Cardiac fibroblast (primary cell): ENCODE results near the gene PLA2G15.
A peak's percentile ranks its signal among the peaks of the same experiment; 100 is the strongest.

Experiments
- DNase-seq, 2 donors: peaks; one replicate each; pipeline versions ENCODE4 v3.0.0 to v3.0.0-alpha.2; 2010; ENCODE audit warnings: low read depth in 2 of 2
- H3K4me3 ChIP-seq, 2 donors: replicated peaks in 1 of 2; 1 replicate in 1 of 2; 2 replicates in 1 of 2; pipeline ENCODE4 v1.5.1; 2011; ENCODE audit warnings: low read depth in 2 of 2, low read length in 2 of 2, mild to moderate bottlenecking in 2 of 2, moderate library complexity in 1 of 2
- CTCF ChIP-seq: IDR thresholded peaks from one replicate; pipeline ENCODE4 v1.5.1; 2011; ENCODE audit warnings: low read depth, mild to moderate bottlenecking, low read length, inconsistent platforms

Gene PLA2G15

GRCh38 chr16:68242926-68243858 is 2.0 kb upstream of the PLA2G15 start:
- no peak for DNase-seq
- no peak overlapping the region for H3K4me3 ChIP-seq
- no peak for TF ChIP-seq CTCF

GRCh38 chr16:68244481-68244902 is 681 bp upstream of the PLA2G15 start:
- no peak for TF ChIP-seq CTCF
- DNase-seq, result no peak
- H3K4me3 ChIP-seq, result peak overlapping the region; percentile 98

GRCh38 chr16:68246121-68246520 is 948 bp downstream of the PLA2G15 start:
- TF ChIP-seq CTCF, result no peak
- peak overlapping the region; percentile 98 for H3K4me3 ChIP-seq
- no peak for DNase-seq

DNA sequence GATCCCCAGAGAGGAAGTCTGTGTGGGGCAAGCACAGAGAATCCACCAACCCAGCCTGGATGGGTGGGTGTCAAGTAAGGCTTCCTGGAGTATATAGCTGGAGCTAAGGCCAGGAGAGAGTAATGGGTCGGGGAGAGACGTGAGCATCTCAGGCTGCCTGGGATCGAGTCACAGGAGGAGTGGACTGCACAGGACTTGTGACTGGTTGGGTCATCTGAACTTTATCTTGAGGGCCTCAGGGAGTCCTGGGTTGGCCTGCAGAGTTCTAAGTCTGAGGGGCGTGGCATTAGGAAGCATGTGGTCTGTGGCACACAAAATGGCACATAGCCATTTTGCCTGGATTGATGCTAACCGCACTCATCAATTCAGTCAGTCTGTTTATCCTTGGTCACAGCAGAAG is 1.5 kb downstream of the PLA2G15 start:
- no peak for DNase-seq
- no peak for TF ChIP-seq CTCF
- H3K4me3 ChIP-seq, result no peak overlapping the region

DNA sequence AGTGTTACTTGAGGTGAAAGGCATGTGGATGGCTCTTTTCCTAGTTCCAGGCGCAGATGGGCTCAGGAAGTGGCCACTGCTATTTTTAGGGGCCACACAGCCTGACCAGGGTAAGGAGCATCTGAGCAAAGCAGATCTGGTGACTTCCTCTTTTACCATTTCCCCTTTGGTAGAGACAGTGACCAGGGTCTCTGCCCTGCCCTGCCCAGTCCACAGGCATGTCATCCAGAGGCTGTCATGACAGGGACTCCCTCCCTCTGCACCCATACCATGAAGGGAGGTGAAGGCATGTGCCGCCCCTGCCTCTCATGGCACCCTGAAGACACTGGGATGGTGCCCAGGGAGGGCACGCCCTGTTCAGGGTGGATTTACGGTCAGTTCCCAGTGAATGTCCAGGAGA is 2.2 kb downstream of the PLA2G15 start:
- no peak for TF ChIP-seq CTCF
- no peak for DNase-seq
- H3K4me3 ChIP-seq, result no peak overlapping the region

GRCh38 chr16:68247932-68248331 is 2.8 kb downstream of the PLA2G15 start:
- no peak for DNase-seq
- H3K4me3 ChIP-seq, result no peak overlapping the region
- no peak for TF ChIP-seq CTCF
